PC-3 (cell line): ENCODE data around the gene ODC1. TPM values are rescaled to one million over a fixed set of nuclear protein-coding genes. Genes with fewer than 3 reads are reported as not detected.

ENCODE experiments used
- ATAC-seq: fragments of 200-7000 bp; cut with Tn5 transposase; 2 replicates; pipeline ENCODE4 v1.9.1; 2020; ENCODE audit warnings: mild to moderate bottlenecking, moderate library complexity
- BruUV-seq: library from RNA; stranded (reverse); fragments of 400-500 nt; replicated peaks from 2 replicates; lab custom pipeline; 2021; lab: Mats Ljungman, UMichigan
- CTCF ChIA-PET: fragments of 300-600 bp; sonication (Branson Sonifier 250); formaldehyde crosslinking; loops from one replicate; lab custom pipeline; 2022; ENCODE audit warnings: antibody characterized with exemption; lab: Charles Lee
- POLR2A ChIA-PET: fragments of 300-600 bp; sonication (Branson Sonifier 250); formaldehyde crosslinking; loops from one replicate; lab custom pipeline; 2022; ENCODE audit warnings: antibody characterized with exemption; ENCODE audit not compliant: unreplicated experiment; lab: Charles Lee
- DNase-seq: peaks from one replicate; pipeline ENCODE4 v3.0.0-alpha.2; 2015
- H2AFZ ChIP-seq: fragments of 300-600 bp; sonication (generic); 2 replicates; pipeline ENCODE4 v1.6.0; 2016; ENCODE audit warnings: antibody characterized with exemption, low read length
- H3F3A ChIP-seq: fragments of 300-600 bp; sonication (generic); one replicate; pipeline ENCODE4 v1.6.0; 2017; ENCODE audit warnings: antibody characterized with exemption, low read length, control low read depth, mild to moderate bottlenecking; ENCODE audit not compliant: unreplicated experiment
- H3K27ac ChIP-seq: fragments of 300-600 bp; sonication (generic); 2 replicates; pipeline ENCODE4 v1.5.1; 2016; ENCODE audit warnings: mild to moderate bottlenecking, low read length
- H3K27me3 ChIP-seq: fragments of 300-600 bp; sonication (generic); 2 replicates; pipeline ENCODE4 v1.6.1; 2016; ENCODE audit warnings: low read length, mixed read lengths
- H3K36me3 ChIP-seq: fragments of 300-600 bp; sonication (generic); 2 replicates; pipeline ENCODE4 v1.6.1; 2016; ENCODE audit warnings: low read depth, mixed run types, low read length, mixed read lengths
- H3K4me1 ChIP-seq: fragments of 300-600 bp; sonication (generic); 2 replicates; pipeline ENCODE4 v1.5.1; 2016; ENCODE audit warnings: low read length; ENCODE audit not compliant: insufficient read depth
- H3K4me2 ChIP-seq: fragments of 300-600 bp; sonication (generic); 2 replicates; pipeline ENCODE4 v1.6.0; 2016; ENCODE audit warnings: low read length
- H3K4me3 ChIP-seq: fragments of 300-600 bp; sonication (generic); 2 replicates; pipeline ENCODE4 v1.5.1; 2016; ENCODE audit warnings: mild to moderate bottlenecking, low read length, mixed read lengths
- H3K79me2 ChIP-seq: fragments of 300-600 bp; sonication (generic); 2 replicates; pipeline ENCODE4 v1.6.1; 2017; ENCODE audit warnings: low read length, mixed read lengths
- H3K9ac ChIP-seq: fragments of 300-600 bp; sonication (generic); 2 replicates; pipeline ENCODE4 v1.6.0; 2016; ENCODE audit warnings: mild to moderate bottlenecking, low read length
- H3K9me2 ChIP-seq: fragments of 300-600 bp; sonication (generic); replicated peaks from 2 replicates; pipeline ENCODE4 v1.6.1; 2016; ENCODE audit warnings: mixed run types, low read length, mixed read lengths
- H3K9me3 ChIP-seq: fragments of 300-600 bp; sonication (generic); 2 replicates; pipeline ENCODE4 v1.6.1; 2016; ENCODE audit warnings: low read length, mixed read lengths
- H4K20me1 ChIP-seq: fragments of 300-600 bp; sonication (generic); 2 replicates; pipeline ENCODE4 v1.6.1; 2016; ENCODE audit warnings: low read length, mixed read lengths
- EZH2 ChIP-seq: fragments of 300-600 bp; sonication (generic); IDR thresholded peaks from one replicate; pipeline ENCODE4 v1.6.1; 2017; ENCODE audit warnings: antibody characterized with exemption, mild to moderate bottlenecking, low read length; ENCODE audit not compliant: unreplicated experiment
- EZH2phosphoT487 ChIP-seq: fragments of 300-600 bp; sonication (generic); IDR thresholded peaks from 2 replicates; pipeline ENCODE4 v1.6.1; 2018; ENCODE audit warnings: mild to moderate bottlenecking, antibody characterized with exemption, low read length, borderline replicate concordance
- intact Hi-C: fragments of 100-400 bp; cut with micrococcal nuclease; formaldehyde crosslinking; loops from 2 replicates; pipeline ENCODE4 v1.9.0; 2023
- total RNA-seq: library from RNA; depleted of rRNA; stranded (reverse); fragments of >200 nt; gene quantifications from 2 replicates; pipeline ENCODE4 v1.2.3, GENCODE V29; 2014
- TF ChIP-seq, protein P1 (sequence below): fragments of 300-600 bp; sonication (generic); conservative IDR thresholded peaks from 2 replicates; pipeline ENCODE4 v1.5.1; 2017; ENCODE audit warnings: antibody characterized with exemption, low read depth, mild to moderate bottlenecking, low read length

Gene ODC1
- total RNA-seq, 1 experiment from 2014 or later = 712 TPM

- BruUV-seq = no TSS peak
- ATAC-seq (no peak), DNase-seq (no peak)
- peaks cover 8% of the 10 kb centered on the region for H3K36me3 ChIP-seq
- intact Hi-C loops = no loop called here
- H3K9ac ChIP-seq = no peak overlapping the region
- H3K79me2 ChIP-seq = peaks cover 90% of the 10 kb centered on the region
- no peaks in the 10 kb centered on the region for H3K9me2 ChIP-seq
- peaks cover 47% of the 10 kb centered on the region for H3K4me1 ChIP-seq
- peaks cover 7% of the 10 kb centered on the region for H3F3A ChIP-seq
- H2AFZ ChIP-seq = no peak overlapping the region
- no peaks in the 10 kb centered on the region for H3K9me3 ChIP-seq
- POLR2A ChIA-PET = no interaction called here
- no peaks in the 10 kb centered on the region for H4K20me1 ChIP-seq
- CTCF ChIA-PET = no interaction called here
- H3K4me2 ChIP-seq = no peak overlapping the region
- H3K4me3 ChIP-seq = no peak overlapping the region
- TF ChIP-seq EZH2 (no peak), EZH2phosphoT487 (no peak)
- TF ChIP-seq, protein P1, sequence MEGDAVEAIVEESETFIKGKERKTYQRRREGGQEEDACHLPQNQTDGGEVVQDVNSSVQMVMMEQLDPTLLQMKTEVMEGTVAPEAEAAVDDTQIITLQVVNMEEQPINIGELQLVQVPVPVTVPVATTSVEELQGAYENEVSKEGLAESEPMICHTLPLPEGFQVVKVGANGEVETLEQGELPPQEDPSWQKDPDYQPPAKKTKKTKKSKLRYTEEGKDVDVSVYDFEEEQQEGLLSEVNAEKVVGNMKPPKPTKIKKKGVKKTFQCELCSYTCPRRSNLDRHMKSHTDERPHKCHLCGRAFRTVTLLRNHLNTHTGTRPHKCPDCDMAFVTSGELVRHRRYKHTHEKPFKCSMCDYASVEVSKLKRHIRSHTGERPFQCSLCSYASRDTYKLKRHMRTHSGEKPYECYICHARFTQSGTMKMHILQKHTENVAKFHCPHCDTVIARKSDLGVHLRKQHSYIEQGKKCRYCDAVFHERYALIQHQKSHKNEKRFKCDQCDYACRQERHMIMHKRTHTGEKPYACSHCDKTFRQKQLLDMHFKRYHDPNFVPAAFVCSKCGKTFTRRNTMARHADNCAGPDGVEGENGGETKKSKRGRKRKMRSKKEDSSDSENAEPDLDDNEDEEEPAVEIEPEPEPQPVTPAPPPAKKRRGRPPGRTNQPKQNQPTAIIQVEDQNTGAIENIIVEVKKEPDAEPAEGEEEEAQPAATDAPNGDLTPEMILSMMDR = no peak
- H3K27me3 ChIP-seq = no peaks in the 10 kb centered on the region
- H3K27ac ChIP-seq = 0 out of 2 replicates have a peak overlapping the region, but pooled peaks have one; percentile 1
Measured at GRCh38 chr2:10392951-10393639, 55.0 kb downstream of the ODC1 start.

- Histone ChIP-seq H3K4me2 (no peak overlapping the region), H3F3A (peaks cover 7% of the 10 kb centered on the region), H3K4me1 (peaks cover 53% of the 10 kb centered on the region), H4K20me1 (no peaks in the 10 kb centered on the region), H3K36me3 (peaks cover 6% of the 10 kb centered on the region), H3K9ac (no peak overlapping the region), H3K27me3 (no peaks in the 10 kb centered on the region), H3K4me3 (no peak overlapping the region), H3K9me2 (no peaks in the 10 kb centered on the region), H2AFZ (no peak overlapping the region), H3K27ac (0 out of 2 replicates have a peak overlapping the region, but pooled peaks have one; percentile 1), H3K9me3 (no peaks in the 10 kb centered on the region), H3K79me2 (peaks cover 95% of the 10 kb centered on the region)
- CTCF ChIA-PET = no interaction called here
- no TSS peak for BruUV-seq
- no peak for ATAC-seq
- intact Hi-C loops = no loop called here
- no peak for DNase-seq
- TF ChIP-seq, protein P1 = no peak
- TF ChIP-seq EZH2phosphoT487 (no peak), EZH2 (no peak)
- POLR2A ChIA-PET = no interaction called here
Measured at GRCh38 chr2:10392548-10392947, 55.6 kb downstream of the ODC1 start.

DNA sequence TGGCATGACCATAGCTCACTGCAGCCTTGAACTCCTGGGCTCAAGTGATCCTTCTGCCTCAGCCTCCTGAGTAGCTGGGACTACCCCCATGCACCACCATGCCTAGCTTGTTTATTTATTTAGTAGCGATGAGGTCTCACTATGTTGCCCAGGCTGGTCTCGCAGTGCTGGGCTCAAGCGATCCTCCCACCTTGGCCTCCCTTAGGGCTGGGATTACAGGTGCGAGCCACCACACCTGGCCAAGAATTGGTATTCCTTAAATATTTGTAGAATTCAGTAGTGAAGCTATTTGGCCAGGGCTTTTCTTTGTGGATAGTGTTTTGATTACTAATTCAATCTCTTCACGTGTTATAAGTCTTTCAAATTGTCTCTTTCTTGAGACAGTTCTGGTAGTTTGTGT is 56.0 kb downstream of the ODC1 start:
- DNase-seq = no peak
- H3K27me3 ChIP-seq = no peaks in the 10 kb centered on the region
- no peak overlapping the region for H3K27ac ChIP-seq
- H3K79me2 ChIP-seq = peaks cover 98% of the 10 kb centered on the region
- H3K36me3 ChIP-seq = peaks cover 9% of the 10 kb centered on the region
- POLR2A ChIA-PET = no interaction called here
- intact Hi-C loops = no loop called here
- no peak overlapping the region for H2AFZ ChIP-seq
- H4K20me1 ChIP-seq = no peaks in the 10 kb centered on the region
- no peaks in the 10 kb centered on the region for H3K9me3 ChIP-seq
- H3K9me2 ChIP-seq = no peaks in the 10 kb centered on the region
- H3K4me1 ChIP-seq = peaks cover 57% of the 10 kb centered on the region
- CTCF ChIA-PET = no interaction called here
- H3F3A ChIP-seq = peaks cover 7% of the 10 kb centered on the region
- H3K9ac ChIP-seq = no peak overlapping the region
- H3K4me2 ChIP-seq = no peak overlapping the region
- TF ChIP-seq EZH2phosphoT487 = no peak
- TF ChIP-seq EZH2 = no peak
- TF ChIP-seq, protein P1 = no peak
- no TSS peak for BruUV-seq
- H3K4me3 ChIP-seq = no peak overlapping the region
- ATAC-seq = no peak
